Erythroblast (primary cell): ENCODE results near the gene SYNM.

ENCODE experiments used
- GATA1 ChIP-seq: IDR thresholded peaks from 2 replicates; pipeline ENCODE4 v1.6.1; 2011; ENCODE audit warnings: low read depth, mild to moderate bottlenecking, control low read depth, low read length, moderate library complexity
- POLR2A ChIP-seq: IDR thresholded peaks from 2 replicates; pipeline ENCODE4 v1.6.1; 2011; ENCODE audit warnings: mild to moderate bottlenecking, low read length

DNA sequence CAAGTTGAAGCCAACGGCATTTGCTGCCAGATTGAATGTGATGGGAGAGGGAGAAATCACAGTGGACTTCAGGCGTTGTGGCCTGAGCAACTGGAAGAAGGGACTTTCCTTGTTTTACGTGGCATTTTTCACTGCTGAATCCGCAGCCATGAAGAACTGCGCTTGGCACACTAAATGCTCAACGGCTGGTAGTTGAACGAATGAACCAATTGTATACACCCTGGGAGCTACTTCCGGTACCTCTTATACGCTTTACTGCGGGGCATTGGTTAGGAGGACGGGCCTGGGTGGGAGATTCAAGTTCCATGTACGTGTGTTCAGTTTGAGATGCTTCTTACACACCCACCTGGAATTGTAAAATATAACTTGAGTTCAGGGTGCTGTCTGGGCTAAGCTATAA lies 5.2 kb downstream of the SYNM start:
- TF ChIP-seq POLR2A (no peak), GATA1 (no peak)
